Psoas muscle (tissue), 8 donors: Measurements from ENCODE around the gene CASK. TPM values are rescaled to one million over a fixed set of nuclear protein-coding genes. Genes with fewer than 3 reads are reported as not detected.

Experiments
- ATAC-seq, 4 donors: fragments of 200-7000 bp; cut with Tn5 transposase; one replicate each; pipeline ENCODE4 v1.9.1; 2020; ENCODE audit warnings: moderate library complexity in 3 of 4, mild to moderate bottlenecking in 2 of 4
- DNase-seq, 2 donors: peaks; one replicate each; pipeline ENCODE4 v3.0.0-alpha.2; 2020
- H3K27ac ChIP-seq: fragments of 200-600 bp; one replicate; pipeline ENCODE4 v1.8.0; 2022
- H3K27me3 ChIP-seq, 3 donors: fragments of 200-600 bp in 1 of 3; one replicate each; pipeline versions ENCODE4 v1.6.1 to v1.8.0; 2013 to 2022; ENCODE audit warnings: low read length in 2 of 3, mild to moderate bottlenecking in 2 of 3, moderate library complexity in 1 of 3; ENCODE audit not compliant: insufficient read depth in 3 of 3
- H3K36me3 ChIP-seq, 2 donors: fragments of 200-600 bp in 1 of 2; one replicate each; pipeline versions ENCODE4 v1.6.1 to v1.8.0; 2013 to 2022; ENCODE audit warnings: low read depth in 1 of 2, mild to moderate bottlenecking in 1 of 2, moderate library complexity in 1 of 2; ENCODE audit not compliant: insufficient read depth in 1 of 2
- H3K4me1 ChIP-seq: fragments of 200-600 bp; one replicate; pipeline ENCODE4 v1.8.0; 2022
- H3K4me3 ChIP-seq: fragments of 200-600 bp; one replicate; pipeline ENCODE4 v1.8.0; 2022; ENCODE audit warnings: mild to moderate bottlenecking
- H3K9me3 ChIP-seq: fragments of 200-600 bp; one replicate; pipeline ENCODE4 v1.8.0; 2022
- WGBS, 3 donors: extraction: QIAGEN DNeasy Blood & Tissue Kit; methylation state at CpG; one replicate each; pipeline versions ENCODE4 v1.1.6 to v1.1.7; 2013; 5-methylcytosine and 5-hydroxymethylcytosine counted together
- intact Hi-C, 2 donors: fragments of 100-400 bp; cut with DNase I; formaldehyde crosslinking; loops; one replicate each; pipeline versions ENCODE4 v1.11.0 to v1.14.2; 2022
- polyA plus RNA-seq, 3 donors: library from polyadenylated mRNA; stranded (reverse); fragments of 200-250 nt; gene quantifications; one replicate each; pipeline ENCODE4 v1.2.3, GENCODE V29; 2013
- total RNA-seq, 4 donors: library from RNA; stranded (reverse); fragmentation: NEBNext Ultra II Directional in 2 of 4; extraction: Animal tissue kit (Norgen Biotek cat#: 25700) in 2 of 4; gene quantifications; one replicate each; pipeline versions ENCODE4 v1.2.1 to v1.2.4, GENCODE V29; 2021 to 2023
- TF ChIP-seq, protein P1 (sequence below): fragments of 200-600 bp; IDR thresholded peaks from one replicate; pipeline ENCODE4 v1.8.0; 2022; ENCODE audit warnings: antibody characterized with exemption
- donor health status: healthy with polysubstance abuse.
- donor health status: DM: no; HTN: no; CAD: no; lungs with moderate emphysema.
- donor health status: Bipolar disorder and iron deficiency.
- donor health status: healthy.
- donor health status: DM: yes; HTN: yes; CAD: no.
- donor health status: DM: no; HTN: no; CAD: no.
- donor health status: DM: no; HTN: no; CAD: no.
- donor health status: DM: yes; HTN: yes; CAD: no.

Gene CASK
- total and polyA plus RNA-seq, 7 donors, result 2.8 to 19.4 (median 9.7) TPM

DNA sequence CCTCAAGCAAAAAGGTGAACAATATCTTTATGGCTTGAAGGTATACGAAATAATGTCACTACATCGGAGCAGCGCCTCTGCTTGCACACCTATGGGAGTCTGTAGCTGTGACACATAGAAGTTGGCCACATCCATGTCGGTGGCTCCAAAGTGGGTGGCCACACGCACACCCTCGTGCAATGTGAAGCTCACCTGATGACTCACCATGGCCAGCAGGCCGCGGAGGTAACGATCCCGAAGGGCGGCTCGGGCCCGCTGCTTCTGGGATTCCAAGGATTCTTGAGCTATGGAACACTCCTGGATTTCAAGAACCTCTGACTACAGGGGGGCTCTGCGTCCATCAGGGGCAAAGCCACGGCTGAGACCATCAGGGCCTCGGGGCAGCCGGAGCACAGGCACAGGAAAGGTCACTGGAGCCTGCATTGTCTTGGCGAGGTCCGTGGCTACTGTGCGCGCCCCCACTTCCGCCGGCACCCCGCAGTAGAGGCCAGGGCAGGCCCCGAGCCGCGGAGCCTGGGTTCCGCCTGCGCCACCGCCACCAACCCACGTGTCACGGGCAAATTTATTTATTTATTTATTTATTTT is 451.0 kb downstream of the CASK start:
- TF ChIP-seq, protein P1, sequence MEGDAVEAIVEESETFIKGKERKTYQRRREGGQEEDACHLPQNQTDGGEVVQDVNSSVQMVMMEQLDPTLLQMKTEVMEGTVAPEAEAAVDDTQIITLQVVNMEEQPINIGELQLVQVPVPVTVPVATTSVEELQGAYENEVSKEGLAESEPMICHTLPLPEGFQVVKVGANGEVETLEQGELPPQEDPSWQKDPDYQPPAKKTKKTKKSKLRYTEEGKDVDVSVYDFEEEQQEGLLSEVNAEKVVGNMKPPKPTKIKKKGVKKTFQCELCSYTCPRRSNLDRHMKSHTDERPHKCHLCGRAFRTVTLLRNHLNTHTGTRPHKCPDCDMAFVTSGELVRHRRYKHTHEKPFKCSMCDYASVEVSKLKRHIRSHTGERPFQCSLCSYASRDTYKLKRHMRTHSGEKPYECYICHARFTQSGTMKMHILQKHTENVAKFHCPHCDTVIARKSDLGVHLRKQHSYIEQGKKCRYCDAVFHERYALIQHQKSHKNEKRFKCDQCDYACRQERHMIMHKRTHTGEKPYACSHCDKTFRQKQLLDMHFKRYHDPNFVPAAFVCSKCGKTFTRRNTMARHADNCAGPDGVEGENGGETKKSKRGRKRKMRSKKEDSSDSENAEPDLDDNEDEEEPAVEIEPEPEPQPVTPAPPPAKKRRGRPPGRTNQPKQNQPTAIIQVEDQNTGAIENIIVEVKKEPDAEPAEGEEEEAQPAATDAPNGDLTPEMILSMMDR, result no peak
- WGBS, 3 donors, result 97 to 98% (median 98%) methylated on average over 25 to 32 of the region's 32 CpGs
- intact Hi-C loops, result no loop called here
- Histone ChIP-seq H3K27me3 (peaks cover 0 to 6% (median 0%) of the 10 kb centered on the region in 3 donors), H3K4me3 (no peak overlapping the region), H3K27ac (no peak overlapping the region), H3K36me3 (no peaks in the 10 kb centered on the region), H3K4me1 (peaks cover 10% of the 10 kb centered on the region), H3K9me3 (no peaks in the 10 kb centered on the region)
- DNase-seq (no peak), ATAC-seq (no peak)

DNA sequence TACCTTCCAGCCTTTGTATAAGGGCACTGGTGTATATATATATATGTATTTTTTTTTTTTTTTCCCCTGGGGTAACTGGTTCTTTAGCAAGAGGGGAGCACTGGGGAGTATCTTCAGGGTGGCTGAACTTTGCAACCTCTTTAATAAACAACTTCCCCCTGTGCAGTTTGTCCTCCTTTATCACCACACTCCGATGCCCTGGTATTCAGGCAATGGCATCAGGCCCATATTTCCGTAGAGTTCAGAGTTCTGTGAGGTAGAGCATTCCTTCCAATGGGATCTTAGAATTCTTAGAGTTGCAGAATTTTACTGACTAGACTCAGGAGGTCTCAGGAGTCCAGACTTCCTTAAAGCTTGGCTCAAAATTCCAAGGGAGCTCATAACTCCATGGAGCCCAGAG is 451.6 kb downstream of the CASK start:
- WGBS, 3 donors, result 38 to 55% (median 50%) methylated on average over 2 of the region's 2 CpGs
- Histone ChIP-seq H3K27me3 (peaks cover 0 to 6% (median 0%) of the 10 kb centered on the region in 3 donors), H3K4me1 (peaks cover 10% of the 10 kb centered on the region), H3K9me3 (no peaks in the 10 kb centered on the region), H3K36me3 (no peaks in the 10 kb centered on the region), H3K4me3 (no peak overlapping the region), H3K27ac (no peak overlapping the region)
- intact Hi-C loops, result no loop called here
- ATAC-seq (no peak), DNase-seq (no peak)
- TF ChIP-seq, protein P1, result no peak

DNA sequence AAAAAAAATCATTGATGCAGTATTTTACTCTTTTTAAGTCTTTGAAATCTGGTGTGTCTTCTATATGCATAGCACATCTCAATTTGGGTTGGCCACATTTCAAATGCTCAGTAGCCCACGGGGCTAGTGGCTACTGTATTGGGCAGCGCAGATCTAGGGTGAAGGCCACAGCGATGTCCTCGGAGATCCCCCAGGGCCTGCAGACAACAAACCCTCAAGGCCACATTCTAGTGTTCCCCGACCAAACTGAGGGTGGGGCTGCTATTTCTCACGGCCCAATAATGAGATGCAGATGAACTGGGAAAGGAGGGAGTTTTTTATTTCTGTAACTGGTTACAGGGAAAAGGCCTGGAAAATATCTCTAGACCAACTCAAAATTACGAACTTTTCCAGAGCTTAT is 452.6 kb downstream of the CASK start:
- ATAC-seq, result no peak
- no peaks in the 10 kb centered on the region for H3K9me3 ChIP-seq
- H3K27me3 ChIP-seq, result no peaks in the 10 kb centered on the region
- no peak overlapping the region for H3K27ac ChIP-seq
- intact Hi-C loops, result no loop called here
- DNase-seq, result no peak
- no peak overlapping the region for H3K4me3 ChIP-seq
- 85 to 97% (median 87%) methylated on average over 7 of the region's 7 CpGs for whole genome bisulfite sequencing, 3 donors
- no peaks in the 10 kb centered on the region for H3K36me3 ChIP-seq
- H3K4me1 ChIP-seq, result peaks cover 10% of the 10 kb centered on the region
- TF ChIP-seq, protein P1, result no peak

DNA sequence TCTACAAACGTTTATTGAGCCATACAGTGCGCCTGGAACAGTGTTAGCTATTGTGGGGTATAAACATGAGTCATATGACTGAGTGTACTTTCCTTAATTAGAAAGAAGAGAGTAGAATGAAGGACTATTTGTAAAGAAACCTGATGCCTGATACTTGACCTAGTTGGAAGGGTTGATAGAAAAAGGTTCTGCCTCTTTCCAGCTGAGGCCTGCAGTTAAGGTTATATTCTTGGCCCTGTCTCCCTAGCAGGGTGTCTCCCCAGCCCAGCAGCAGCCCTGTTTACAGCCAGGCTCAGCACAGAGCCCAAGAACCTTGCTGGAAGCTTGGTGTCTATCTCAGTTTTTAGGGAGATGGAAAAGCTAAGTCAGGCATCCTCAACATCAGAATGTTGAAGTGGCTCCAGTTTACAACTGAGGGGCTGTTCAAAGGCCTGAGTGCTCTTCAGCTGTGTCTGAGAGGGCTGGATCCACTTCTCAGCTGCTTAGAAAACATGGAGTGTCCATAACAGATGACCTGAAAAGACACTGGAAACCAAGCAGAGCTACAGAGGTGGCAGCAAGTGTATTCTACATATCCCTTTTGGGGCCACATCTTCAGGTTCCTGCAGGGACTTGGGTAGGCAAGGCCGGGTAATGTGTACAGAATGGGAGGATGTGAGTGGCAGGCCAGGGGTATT is 454.6 kb downstream of the CASK start:
- Histone ChIP-seq H3K27me3 (no peaks in the 10 kb centered on the region), H3K4me1 (peaks cover 10% of the 10 kb centered on the region), H3K9me3 (no peaks in the 10 kb centered on the region), H3K27ac (peak overlapping the region; percentile 71), H3K36me3 (no peaks in the 10 kb centered on the region), H3K4me3 (no peak overlapping the region)
- TF ChIP-seq, protein P1, result no peak
- intact Hi-C loops, result no loop called here
- peak in 1 of 2 donors; percentile 63 for DNase-seq
- WGBS, 3 donors, result 28 to 49% (median 37%) methylated on average over 2 to 3 of the region's 3 CpGs
- ATAC-seq, result peak; percentile 97 to 98 (median 97)

Other genes starting within 250 kb of the CASK start
- 1 to 10 TPM; 1.6 to 4.3 (median 3.2) TPM for gene GPR34, start 234.6 kb downstream of the CASK start, total RNA-seq
- 1 to 10 TPM in 1 of 3 donors, under 1 TPM in 2; 0.53 to 1.0 (median 0.58) TPM for gene GPR34, start 234.6 kb downstream of the CASK start, polyA plus RNA-seq
- gene GPR82, start 199.4 kb downstream of the CASK start, total RNA-seq, result under 1 TPM in 1 of 4 donors, not detected in 3; 0.15 TPM
- under 1 TPM in 2 of 3 donors, not detected in 1; 0.01 to 0.03 TPM for gene GPR82, start 199.4 kb downstream of the CASK start, polyA plus RNA-seq